ENCODE measurements around the gene BAAT.
"Not testable (repeated sequence)": the region's sequence is repeated elsewhere in the genome, so short reads cannot be mapped to it uniquely, and the experiment has no call there.

GRCh38 chr9:101384873-101385536, at the start of gene BAAT:
- TF ChIP-seq, protein P1, sequence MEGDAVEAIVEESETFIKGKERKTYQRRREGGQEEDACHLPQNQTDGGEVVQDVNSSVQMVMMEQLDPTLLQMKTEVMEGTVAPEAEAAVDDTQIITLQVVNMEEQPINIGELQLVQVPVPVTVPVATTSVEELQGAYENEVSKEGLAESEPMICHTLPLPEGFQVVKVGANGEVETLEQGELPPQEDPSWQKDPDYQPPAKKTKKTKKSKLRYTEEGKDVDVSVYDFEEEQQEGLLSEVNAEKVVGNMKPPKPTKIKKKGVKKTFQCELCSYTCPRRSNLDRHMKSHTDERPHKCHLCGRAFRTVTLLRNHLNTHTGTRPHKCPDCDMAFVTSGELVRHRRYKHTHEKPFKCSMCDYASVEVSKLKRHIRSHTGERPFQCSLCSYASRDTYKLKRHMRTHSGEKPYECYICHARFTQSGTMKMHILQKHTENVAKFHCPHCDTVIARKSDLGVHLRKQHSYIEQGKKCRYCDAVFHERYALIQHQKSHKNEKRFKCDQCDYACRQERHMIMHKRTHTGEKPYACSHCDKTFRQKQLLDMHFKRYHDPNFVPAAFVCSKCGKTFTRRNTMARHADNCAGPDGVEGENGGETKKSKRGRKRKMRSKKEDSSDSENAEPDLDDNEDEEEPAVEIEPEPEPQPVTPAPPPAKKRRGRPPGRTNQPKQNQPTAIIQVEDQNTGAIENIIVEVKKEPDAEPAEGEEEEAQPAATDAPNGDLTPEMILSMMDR (IDR thresholded peaks at IDR 0.05): not testable (repeated sequence)
- TF ChIP-seq POLR2A (IDR thresholded peaks at IDR 0.05): not testable (repeated sequence)

All from ovary (tissue), 3 donors.